Stimulated activated naive CD4-positive, alpha-beta T cell treated with Interleukin-2 at 50 U/mL for 16 hours (primary cell): Measurements from ENCODE around the gene SMPX.

ENCODE experiments used
- DNase-seq: peaks from one replicate; lab custom pipeline; 2025; lab: John Stamatoyannopoulos, UW

The SMPX gene

GRCh38 chrX:21744060-21744459 lies 13.9 kb downstream of the SMPX start:
- DNase-seq = no peak

GRCh38 chrX:21741869-21742701 lies 15.8 kb downstream of the SMPX start:
- no peak for DNase-seq

- no peak for DNase-seq
These were observed 16.6 kb downstream of the SMPX start for GRCh38 chrX:21741364-21741763.

- no peak for DNase-seq
These were observed 17.3 kb downstream of the SMPX start for GRCh38 chrX:21740329-21741274.

GRCh38 chrX:21738950-21739287 lies 19.0 kb downstream of the SMPX start:
- DNase-seq = no peak

- DNase-seq = no peak
These were observed 19.5 kb downstream of the SMPX start for GRCh38 chrX:21738210-21738949.

GRCh38 chrX:21735768-21736127 lies 22.2 kb downstream of the SMPX start:
- DNase-seq = no peak

- DNase-seq = no peak
These were observed 22.7 kb downstream of the SMPX start for GRCh38 chrX:21735038-21735767.

GRCh38 chrX:21734175-21734574 lies 23.7 kb downstream of the SMPX start:
- no peak for DNase-seq

GRCh38 chrX:21733705-21734104 lies 24.2 kb downstream of the SMPX start:
- DNase-seq = no peak

GRCh38 chrX:21730026-21730425 lies 27.9 kb downstream of the SMPX start:
- DNase-seq = no peak

GRCh38 chrX:21728276-21728968 lies 29.5 kb downstream of the SMPX start:
- DNase-seq = no peak

GRCh38 chrX:21725916-21726315 lies 32.0 kb downstream of the SMPX start:
- DNase-seq = no peak

GRCh38 chrX:21725496-21725895 lies 32.4 kb downstream of the SMPX start:
- no peak for DNase-seq

GRCh38 chrX:21723814-21724213 lies 34.1 kb downstream of the SMPX start:
- no peak for DNase-seq

GRCh38 chrX:21723084-21723483 lies 34.8 kb downstream of the SMPX start:
- no peak for DNase-seq

GRCh38 chrX:21721195-21721594 lies 36.7 kb downstream of the SMPX start:
- DNase-seq = no peak

- DNase-seq = no peak
These were observed 39.3 kb downstream of the SMPX start for GRCh38 chrX:21718575-21718974.

GRCh38 chrX:21717802-21718201 lies 40.1 kb downstream of the SMPX start:
- no peak for DNase-seq

GRCh38 chrX:21715825-21716224 lies 42.1 kb downstream of the SMPX start:
- DNase-seq = no peak

- no peak for DNase-seq
These were observed 42.6 kb downstream of the SMPX start for GRCh38 chrX:21715337-21715736.
